Bronchial epithelial cell (primary cell): ENCODE measurements around the gene KISS1R. TPM values are rescaled to one million over a fixed set of nuclear protein-coding genes. Genes with fewer than 3 reads are reported as not detected.
A peak's percentile ranks its signal among the peaks of the same experiment; 100 is the strongest.

Experiments
- DNase-seq: peaks from one replicate; pipeline ENCODE4 v3.0.0-alpha.2; 2010; ENCODE audit warnings: low read depth
- FAIRE-seq: peaks from 2 replicates; lab custom pipeline; 2011; peaks lifted over from hg19 to GRCh38; lab: Jason Lieb, UNC
- H3K27me3 ChIP-seq: 2 replicates; pipeline ENCODE4 v1.5.1; 2011; ENCODE audit warnings: low read length; ENCODE audit not compliant: control insufficient read depth, insufficient read depth
- H3K36me3 ChIP-seq: 2 replicates; pipeline ENCODE4 v1.5.1; 2011; ENCODE audit warnings: low read length; ENCODE audit not compliant: control insufficient read depth, insufficient read depth
- H3K4me3 ChIP-seq: 2 replicates; pipeline ENCODE4 v1.5.1; 2011; ENCODE audit warnings: mild to moderate bottlenecking, low read depth, low read length, control low read depth
- CTCF ChIP-seq: IDR thresholded peaks from 2 replicates; pipeline ENCODE4 v1.5.1; 2011; ENCODE audit warnings: mild to moderate bottlenecking, moderate library complexity, low read length, control low read depth, inconsistent platforms; ENCODE audit not compliant: insufficient read depth, severe bottlenecking
- total RNA-seq: library from RNA; depleted of rRNA; stranded (reverse); fragments of >200 nt; gene quantifications from 2 replicates; pipeline ENCODE4 v1.2.1, GENCODE V29; 2014

Gene KISS1R
- total RNA-seq, 1 donor from 2014 or later = not detected

GRCh38 chr19:892243-892893, 24.8 kb upstream of the KISS1R start:
- TF ChIP-seq CTCF = no peak
- no peaks in the 10 kb centered on the region for H3K27me3 ChIP-seq
- FAIRE-seq = no peak
- peaks cover 13% of the 10 kb centered on the region for H3K36me3 ChIP-seq
- no peak for DNase-seq
- H3K4me3 ChIP-seq = peak overlapping the region; percentile 80

GRCh38 chr19:892894-893689, 24.0 kb upstream of the KISS1R start, which contains the start of the genes MED16 and RNU6-9:
TSS of gene MED16 (minus strand) at chr19:893187. CDS start at chr19:891131, 2,056 bp downstream.
TSS of gene RNU6-9 (plus strand) at chr19:893484.
- peak within 1 kb of the TSS; percentile 80 for H3K4me3 ChIP-seq
- DNase-seq (peak; percentile 82), FAIRE-seq (no peak)
- peaks cover 16% of the 10 kb centered on the region for H3K36me3 ChIP-seq
- TF ChIP-seq CTCF = no peak
- H3K27me3 ChIP-seq = no peaks in the 10 kb centered on the region

- FAIRE-seq = no peak
- Histone ChIP-seq H3K27me3 (no peaks in the 10 kb centered on the region), H3K36me3 (peaks cover 18% of the 10 kb centered on the region), H3K4me3 (no peak overlapping the region)
- no peak for DNase-seq
- TF ChIP-seq CTCF = no peak
Measured at GRCh38 chr19:896434-896833, 20.7 kb upstream of the KISS1R start.

GRCh38 chr19:896999-897398, 20.1 kb upstream of the KISS1R start:
- no peaks in the 10 kb centered on the region for H3K27me3 ChIP-seq
- DNase-seq (no peak), FAIRE-seq (no peak)
- peaks cover 23% of the 10 kb centered on the region for H3K36me3 ChIP-seq
- H3K4me3 ChIP-seq = no peak overlapping the region
- no peak for TF ChIP-seq CTCF

- peaks cover 24% of the 10 kb centered on the region for H3K36me3 ChIP-seq
Measured at GRCh38 chr19:897442-898039, 19.6 kb upstream of the KISS1R start.

More at GRCh38 chr19:897442-898039, 19.6 kb upstream of the KISS1R start:
- no peak overlapping the region for H3K4me3 ChIP-seq
- DNase-seq (no peak), FAIRE-seq (no peak)
- no peaks in the 10 kb centered on the region for H3K27me3 ChIP-seq
- TF ChIP-seq CTCF = peak; percentile 9
